Breast epithelium (tissue), 3 donors: ENCODE data around the gene PDPK1.
"Not testable (repeated sequence)": the region's sequence is repeated elsewhere in the genome, so short reads cannot be mapped to it uniquely, and the experiment has no call there.

ENCODE experiments used
- CTCF ChIP-seq, 3 donors: fragments of 450-650 bp; IDR thresholded peaks; one replicate each; pipeline ENCODE4 v1.5.1; 2016 to 2017; ENCODE audit warnings: antibody characterized with exemption in 3 of 3, mild to moderate bottlenecking in 3 of 3, moderate library complexity in 3 of 3
- POLR2A ChIP-seq: fragments of 450-650 bp; IDR thresholded peaks from one replicate; pipeline ENCODE4 v1.6.1; 2016; ENCODE audit warnings: antibody characterized with exemption, mild to moderate bottlenecking, moderate library complexity
- POLR2AphosphoS5 ChIP-seq, 3 donors: sonication (generic); formaldehyde crosslinking; IDR thresholded peaks; one replicate each; pipeline ENCODE4 v1.6.1; 2017; ENCODE audit warnings: antibody characterized with exemption in 3 of 3

GRCh38 chr16:2533142-2533755, 4.6 kb upstream of the PDPK1 start:
- TF ChIP-seq POLR2A; CTCF (IDR thresholded peaks at IDR 0.05); POLR2AphosphoS5 (IDR thresholded peaks at IDR 0.05): not testable (repeated sequence)
